CD14-positive monocyte (primary cell): ENCODE results near the gene JAK2. TPM values are rescaled to one million over a fixed set of nuclear protein-coding genes. Genes with fewer than 3 reads are reported as not detected.

Source experiments
- DNase-seq, 3 donors: peaks; one replicate each; pipeline ENCODE4 v3.0.0-alpha.2; 2011 to 2022
- H2AFZ ChIP-seq: 2 replicates; pipeline ENCODE4 v1.6.0; 2012; ENCODE audit warnings: mild to moderate bottlenecking, low read depth, low read length, inconsistent platforms; ENCODE audit not compliant: insufficient read depth, poor library complexity, severe bottlenecking
- H3K27ac ChIP-seq, 2 donors: 1 replicate in 1 of 2; 2 replicates in 1 of 2; pipeline ENCODE4 v1.5.1; 2012 to 2013; ENCODE audit warnings: low read length in 2 of 2, control low read depth in 1 of 2, inconsistent platforms in 1 of 2, low read depth in 1 of 2, mild to moderate bottlenecking in 1 of 2
- H3K27me3 ChIP-seq, 2 donors: one replicate each; pipeline versions ENCODE4 v1.6.0 to v1.6.1; 2011 to 2013; ENCODE audit warnings: low read length in 2 of 2; ENCODE audit not compliant: control insufficient read depth in 2 of 2, insufficient read depth in 2 of 2
- H3K36me3 ChIP-seq, 2 donors: replicated peaks in 1 of 2; 1 replicate in 1 of 2; 2 replicates in 1 of 2; pipeline versions ENCODE4 v1.5.1 to v1.6.1; 2012 to 2013; ENCODE audit warnings: low read length in 2 of 2, control low read depth in 1 of 2, inconsistent platforms in 1 of 2, mild to moderate bottlenecking in 1 of 2; ENCODE audit not compliant: insufficient read depth in 2 of 2, control insufficient read depth in 1 of 2
- H3K4me1 ChIP-seq, 2 donors: 1 replicate in 1 of 2; 2 replicates in 1 of 2; pipeline versions ENCODE4 v1.5.1 to v1.6.1; 2012 to 2013; ENCODE audit warnings: low read length in 2 of 2, control low read depth in 1 of 2, inconsistent platforms in 1 of 2, mild to moderate bottlenecking in 1 of 2, moderate library complexity in 1 of 2; ENCODE audit not compliant: insufficient read depth in 2 of 2, control insufficient read depth in 1 of 2
- H3K4me2 ChIP-seq: replicated peaks from 2 replicates; pipeline ENCODE3; 2012; ENCODE audit warnings: low read length, moderate library complexity, mild to moderate bottlenecking; ENCODE audit not compliant: poor library complexity, severe bottlenecking; ENCODE audit errors: extremely low read depth
- H3K4me3 ChIP-seq, 3 experiments: fragments of 200-600 bp in 1 of 3; sonication (generic) in 1 of 3; replicated peaks in 1 of 3; 1 replicate in 2 of 3; 2 replicates in 1 of 3; pipeline ENCODE4 v1.5.1; 2011 to 2013; ENCODE audit warnings: low read length in 3 of 3, mild to moderate bottlenecking in 3 of 3, control low read depth in 2 of 3, low read depth in 2 of 3, inconsistent platforms in 1 of 3, moderate library complexity in 1 of 3
- H3K79me2 ChIP-seq: 2 replicates; pipeline ENCODE4 v1.6.0; 2012; ENCODE audit warnings: mild to moderate bottlenecking, control low read depth, inconsistent platforms, low read length, moderate library complexity; ENCODE audit not compliant: insufficient read depth
- H3K9ac ChIP-seq: 2 replicates; pipeline ENCODE4 v1.6.0; 2017; ENCODE audit warnings: low read length, mild to moderate bottlenecking; ENCODE audit not compliant: insufficient read depth, poor library complexity, severe bottlenecking
- H3K9me3 ChIP-seq, 2 donors: replicated peaks in 1 of 2; 1 replicate in 1 of 2; 2 replicates in 1 of 2; pipeline versions ENCODE4 v1.5.1 to v1.6.1; 2012 to 2013; ENCODE audit warnings: low read length in 2 of 2, control low read depth in 1 of 2; ENCODE audit not compliant: control insufficient read depth in 1 of 2, insufficient read depth in 1 of 2
- H4K20me1 ChIP-seq: 2 replicates; pipeline ENCODE4 v1.6.0; 2012; ENCODE audit warnings: mild to moderate bottlenecking, low read length, control low read depth, moderate library complexity; ENCODE audit not compliant: insufficient read depth
- H3K27ac Mint-ChIP-seq, 7 donors: one replicate each; pipeline ENCODE4 v1.8.0; 2020; ENCODE audit warnings: mild to moderate bottlenecking in 7 of 7, mixed read lengths in 7 of 7, moderate library complexity in 6 of 7, inconsistent platforms in 2 of 7
- H3K27me3 Mint-ChIP-seq, 3 donors: one replicate each; pipeline ENCODE4 v1.8.0; 2021 to 2022; ENCODE audit warnings: low read depth in 3 of 3, mild to moderate bottlenecking in 3 of 3, mixed read lengths in 3 of 3, moderate library complexity in 3 of 3, inconsistent platforms in 1 of 3
- H3K36me3 Mint-ChIP-seq, 2 donors: one replicate each; pipeline ENCODE4 v1.8.0; 2020; ENCODE audit warnings: mixed read lengths in 2 of 2, inconsistent platforms in 1 of 2, mild to moderate bottlenecking in 1 of 2
- H3K4me1 Mint-ChIP-seq: one replicate; pipeline ENCODE4 v1.8.0; 2020; ENCODE audit warnings: mild to moderate bottlenecking, mixed read lengths
- H3K4me3 Mint-ChIP-seq, 2 donors: one replicate each; pipeline ENCODE4 v1.8.0; 2020; ENCODE audit warnings: mild to moderate bottlenecking in 2 of 2, mixed read lengths in 2 of 2, moderate library complexity in 1 of 2
- H3K9me3 Mint-ChIP-seq, 7 donors: one replicate each; pipeline ENCODE4 v1.8.0; 2020 to 2022; ENCODE audit warnings: mixed read lengths in 7 of 7, mild to moderate bottlenecking in 6 of 7, moderate library complexity in 6 of 7, inconsistent platforms in 2 of 7
- WGBS: methylation state at CpG from one replicate; pipeline ENCODE4 v1.1.5; 2013; ENCODE audit warnings: missing lambda C conversion rate; ENCODE audit not compliant: insufficient coverage; 5-methylcytosine and 5-hydroxymethylcytosine counted together
- intact Hi-C, 2 donors: fragments of 100-400 bp; cut with micrococcal nuclease; formaldehyde crosslinking; loops; one replicate each; pipeline versions ENCODE4 v1.15.0 to v1.15.1; 2023
- polyA plus RNA-seq, 3 donors: library from polyadenylated mRNA; depleted of rRNA in 1 of 3; unstranded in 2 of 3; stranded (reverse) in 1 of 3; fragments of 300-500 nt in 2 of 3; fragments of >200 nt in 1 of 3; fragmentation: Illumina TruSeq in 2 of 3; gene quantifications; 1 replicate in 2 of 3; 2 replicates in 1 of 3; pipeline ENCODE4 v1.2.3, GENCODE V29; 2012 to 2021
- TF ChIP-seq, protein P1 (sequence below): fragments of 200-600 bp; IDR thresholded peaks from one replicate; pipeline ENCODE4 v1.8.0; 2022; ENCODE audit warnings: antibody characterized with exemption, mild to moderate bottlenecking

Gene JAK2
- polyA plus RNA-seq, 3 donors: 23.5 to 34.7 (median 33.0) TPM

DNA sequence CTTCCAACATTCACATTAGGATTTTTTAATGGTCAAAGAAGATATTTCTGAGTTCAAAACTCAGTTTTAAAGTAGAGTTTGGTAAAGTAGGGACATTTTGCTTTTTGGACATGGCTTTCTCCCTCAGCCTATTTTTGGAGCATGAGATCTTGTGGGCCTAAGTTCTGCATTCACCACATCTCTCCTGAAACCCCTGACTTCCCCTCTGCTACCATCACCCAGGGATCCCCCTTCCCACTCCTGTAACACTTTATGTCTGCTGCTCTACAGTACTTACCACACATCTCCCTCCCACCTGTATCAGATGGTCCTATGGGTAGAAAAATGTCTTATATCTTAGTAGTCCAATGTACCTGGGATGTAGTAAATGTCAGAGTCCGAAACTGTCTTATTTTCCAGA is 48.2 kb upstream of the JAK2 start:
- peak overlapping the region; percentile 64 for H3K4me2 ChIP-seq
- H3K4me1 Mint-ChIP-seq: peaks cover 79% of the 10 kb centered on the region
- H3K36me3 Mint-ChIP-seq: no peaks in the 10 kb centered on the region
- H3K27me3 ChIP-seq: no peaks in the 10 kb centered on the region
- H3K4me1 ChIP-seq: peaks cover 81 to 84% of the 10 kb centered on the region in 2 donors
- peak overlapping the region; percentile 24 to 48 for H3K4me3 Mint-ChIP-seq
- TF ChIP-seq, protein P1, sequence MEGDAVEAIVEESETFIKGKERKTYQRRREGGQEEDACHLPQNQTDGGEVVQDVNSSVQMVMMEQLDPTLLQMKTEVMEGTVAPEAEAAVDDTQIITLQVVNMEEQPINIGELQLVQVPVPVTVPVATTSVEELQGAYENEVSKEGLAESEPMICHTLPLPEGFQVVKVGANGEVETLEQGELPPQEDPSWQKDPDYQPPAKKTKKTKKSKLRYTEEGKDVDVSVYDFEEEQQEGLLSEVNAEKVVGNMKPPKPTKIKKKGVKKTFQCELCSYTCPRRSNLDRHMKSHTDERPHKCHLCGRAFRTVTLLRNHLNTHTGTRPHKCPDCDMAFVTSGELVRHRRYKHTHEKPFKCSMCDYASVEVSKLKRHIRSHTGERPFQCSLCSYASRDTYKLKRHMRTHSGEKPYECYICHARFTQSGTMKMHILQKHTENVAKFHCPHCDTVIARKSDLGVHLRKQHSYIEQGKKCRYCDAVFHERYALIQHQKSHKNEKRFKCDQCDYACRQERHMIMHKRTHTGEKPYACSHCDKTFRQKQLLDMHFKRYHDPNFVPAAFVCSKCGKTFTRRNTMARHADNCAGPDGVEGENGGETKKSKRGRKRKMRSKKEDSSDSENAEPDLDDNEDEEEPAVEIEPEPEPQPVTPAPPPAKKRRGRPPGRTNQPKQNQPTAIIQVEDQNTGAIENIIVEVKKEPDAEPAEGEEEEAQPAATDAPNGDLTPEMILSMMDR: no peak
- 100% methylated on average over 1 of the region's 1 CpG for WGBS
- H2AFZ ChIP-seq: no peak overlapping the region
- H4K20me1 ChIP-seq: no peaks in the 10 kb centered on the region
- H3K36me3 ChIP-seq: no peaks in the 10 kb centered on the region
- peak overlapping the region; percentile 85 to 93 (median 91) for H3K27ac Mint-ChIP-seq
- H3K79me2 ChIP-seq: peaks cover 6% of the 10 kb centered on the region
- no peaks in the 10 kb centered on the region for H3K9me3 Mint-ChIP-seq
- intact Hi-C loops: no loop called here
- H3K9ac ChIP-seq: no peak overlapping the region
- DNase-seq: peak in 2 of 3 donors; percentile 34 to 73
- peaks cover 0 to 3% (median 0%) of the 10 kb centered on the region in 3 donors for H3K27me3 Mint-ChIP-seq
- H3K9me3 ChIP-seq: no peaks in the 10 kb centered on the region
- peak overlapping the region in 1 of 3 experiments; percentile 66 for H3K4me3 ChIP-seq
- peak overlapping the region in 1 of 2 donors; percentile 70 for H3K27ac ChIP-seq

DNA sequence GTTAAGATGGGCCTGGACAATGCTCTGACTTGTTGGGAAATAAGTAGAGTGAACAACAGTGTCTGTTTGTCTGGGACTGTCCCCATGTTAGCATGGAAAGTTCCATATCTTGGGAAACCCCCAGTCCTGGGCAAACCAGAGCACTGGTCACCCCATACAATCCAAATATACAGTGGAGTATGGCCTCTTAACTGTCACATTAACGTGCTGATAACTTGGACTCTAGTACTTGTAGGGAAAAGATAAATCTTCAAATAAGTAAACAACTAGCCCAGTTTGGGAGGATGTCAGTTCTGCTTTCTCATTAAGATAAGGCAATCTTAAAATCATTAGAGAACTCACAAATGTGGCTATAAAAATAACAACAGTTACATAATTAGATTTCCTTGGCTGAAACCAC is 47.6 kb upstream of the JAK2 start:
- DNase-seq: peak in 2 of 3 donors; percentile 27 to 81
- peaks cover 80% of the 10 kb centered on the region for H3K4me1 Mint-ChIP-seq
- intact Hi-C loops: no loop called here
- peaks cover 0 to 3% (median 0%) of the 10 kb centered on the region in 3 donors for H3K27me3 Mint-ChIP-seq
- H3K79me2 ChIP-seq: peaks cover 6% of the 10 kb centered on the region
- peak overlapping the region in 1 of 3 experiments; percentile 66 for H3K4me3 ChIP-seq
- peak overlapping the region; percentile 34 to 70 for H3K27ac ChIP-seq
- H4K20me1 ChIP-seq: no peaks in the 10 kb centered on the region
- H3K36me3 Mint-ChIP-seq: no peaks in the 10 kb centered on the region
- no peak overlapping the region for H2AFZ ChIP-seq
- peak overlapping the region in 1 of 2 donors; percentile 42 for H3K4me3 Mint-ChIP-seq
- peak overlapping the region; percentile 85 to 93 (median 91) for H3K27ac Mint-ChIP-seq
- no peaks in the 10 kb centered on the region for H3K36me3 ChIP-seq
- no peaks in the 10 kb centered on the region for H3K27me3 ChIP-seq
- no peaks in the 10 kb centered on the region for H3K9me3 ChIP-seq
- no peaks in the 10 kb centered on the region for H3K9me3 Mint-ChIP-seq
- H3K9ac ChIP-seq: no peak overlapping the region
- TF ChIP-seq, protein P1: no peak
- peak overlapping the region; percentile 64 for H3K4me2 ChIP-seq
- peaks cover 85 to 90% of the 10 kb centered on the region in 2 donors for H3K4me1 ChIP-seq
- WGBS: no CpG with 5 or more reads among the region's 1 CpG
